KMS-11 (cell line): ENCODE data around the gene DDX51.

Experiments used
- H2AFZ ChIP-seq: fragments of 200-600 bp; sonication (generic); 2 replicates; pipeline ENCODE4 v1.6.1; 2016; ENCODE audit warnings: antibody characterized with exemption, mixed run types, low read depth
- H3K27ac ChIP-seq: fragments of 200-600 bp; sonication (generic); 2 replicates; pipeline ENCODE4 v1.6.1; 2016; ENCODE audit warnings: mild to moderate bottlenecking, mixed run types
- H3K27me3 ChIP-seq: fragments of 200-600 bp; sonication (generic); 2 replicates; pipeline ENCODE4 v1.6.1; 2017; ENCODE audit warnings: mild to moderate bottlenecking, low read depth, mixed run types, moderate library complexity; ENCODE audit not compliant: insufficient read depth
- H3K36me3 ChIP-seq: fragments of 200-600 bp; sonication (generic); 2 replicates; pipeline ENCODE4 v1.6.1; 2017; ENCODE audit warnings: mild to moderate bottlenecking, mixed run types; ENCODE audit not compliant: insufficient read depth
- H3K4me1 ChIP-seq: fragments of 200-600 bp; sonication (generic); 2 replicates; pipeline ENCODE4 v1.6.1; 2016; ENCODE audit warnings: mild to moderate bottlenecking, low read depth, mixed run types; ENCODE audit not compliant: poor library complexity, severe bottlenecking
- H3K4me2 ChIP-seq: fragments of 200-600 bp; sonication (generic); 2 replicates; pipeline ENCODE4 v1.7.0; 2016; ENCODE audit warnings: mild to moderate bottlenecking, mixed run types
- H3K4me3 ChIP-seq: fragments of 200-600 bp; sonication (generic); IDR thresholded peaks from 2 replicates; pipeline ENCODE4 v1.6.1; 2017; ENCODE audit warnings: low read depth, low read length, mixed read lengths; ENCODE audit not compliant: insufficient read depth
- H3K79me2 ChIP-seq: fragments of 200-600 bp; sonication (generic); 2 replicates; pipeline ENCODE4 v1.6.1; 2016; ENCODE audit warnings: low read depth, mixed run types; ENCODE audit not compliant: insufficient read depth
- H3K9ac ChIP-seq: fragments of 200-600 bp; sonication (generic); 2 replicates; pipeline ENCODE4 v1.6.1; 2016; ENCODE audit warnings: mild to moderate bottlenecking, mixed run types
- H4K20me1 ChIP-seq: fragments of 200-600 bp; sonication (generic); 2 replicates; pipeline ENCODE4 v1.6.1; 2016; ENCODE audit warnings: mild to moderate bottlenecking, mixed run types; ENCODE audit not compliant: insufficient read depth
- CTCF ChIP-seq: fragments of 200-600 bp; sonication (generic); conservative IDR thresholded peaks from 2 replicates; pipeline ENCODE4 v1.6.1; 2017; ENCODE audit warnings: low read depth, mild to moderate bottlenecking, antibody characterized with exemption, low read length, moderate library complexity, mixed read lengths

The DDX51 gene

DNA sequence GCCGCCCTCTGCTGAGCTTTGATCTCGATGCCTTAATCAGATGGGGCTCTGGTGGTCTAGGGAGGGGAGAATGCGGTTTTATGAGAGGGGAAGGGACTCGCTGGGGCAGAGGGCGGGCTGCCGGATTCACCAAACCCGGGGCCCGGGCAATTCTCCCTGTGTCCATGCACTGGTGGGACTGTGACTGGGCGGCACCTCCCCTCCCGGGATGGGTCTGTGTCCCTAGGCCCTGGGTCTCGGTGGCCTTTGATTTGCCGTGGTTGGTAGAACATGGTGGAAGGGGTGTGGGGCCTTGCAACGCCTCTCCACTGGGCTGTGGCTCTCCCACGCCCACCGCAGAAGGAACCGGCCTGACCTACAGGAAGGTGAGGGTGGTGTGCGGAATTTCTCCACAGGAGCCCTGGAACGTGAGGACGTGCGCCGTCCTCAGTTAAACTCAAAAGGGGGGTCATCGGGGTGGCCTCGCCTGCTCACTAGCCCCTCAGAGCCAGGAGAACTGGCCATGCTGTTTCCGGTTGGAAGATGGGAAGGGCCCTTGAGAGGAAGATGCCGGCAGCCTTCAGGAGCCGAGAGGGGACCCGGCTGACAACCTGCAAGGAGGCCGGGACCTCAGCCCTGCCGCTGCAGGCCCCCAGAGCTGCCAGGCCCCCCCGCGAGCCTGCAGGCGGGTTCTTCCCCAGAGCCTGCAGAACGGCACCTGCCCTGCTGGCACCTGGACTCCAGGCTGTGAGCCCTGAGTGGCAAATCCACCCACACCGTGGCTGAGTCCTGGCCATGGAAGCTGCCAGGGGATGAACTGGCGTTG lies 43.7 kb upstream of the DDX51 start:
- no peak for TF ChIP-seq CTCF
- H3K27ac ChIP-seq: no peak overlapping the region
- H3K79me2 ChIP-seq: no peaks in the 10 kb centered on the region
- H3K4me1 ChIP-seq: no peaks in the 10 kb centered on the region
- H3K4me3 ChIP-seq: no peak overlapping the region
- H4K20me1 ChIP-seq: no peaks in the 10 kb centered on the region
- no peaks in the 10 kb centered on the region for H3K36me3 ChIP-seq
- H3K9ac ChIP-seq: no peak overlapping the region
- H2AFZ ChIP-seq: no peak overlapping the region
- H3K4me2 ChIP-seq: no peak overlapping the region
- peaks cover 10% of the 10 kb centered on the region; the same call in 1 of the 2 replicates for H3K27me3 ChIP-seq

GRCh38 chr12:132186857-132187620 lies 42.9 kb upstream of the DDX51 start:
- Histone ChIP-seq H3K27me3 (peaks cover 10% of the 10 kb centered on the region; the same call in 1 of the 2 replicates), H3K4me2 (no peak overlapping the region), H4K20me1 (no peaks in the 10 kb centered on the region), H3K27ac (no peak overlapping the region), H3K79me2 (no peaks in the 10 kb centered on the region), H3K4me3 (no peak overlapping the region), H3K9ac (no peak overlapping the region), H2AFZ (no peak overlapping the region), H3K36me3 (no peaks in the 10 kb centered on the region), H3K4me1 (no peaks in the 10 kb centered on the region)
- TF ChIP-seq CTCF: no peak

DNA sequence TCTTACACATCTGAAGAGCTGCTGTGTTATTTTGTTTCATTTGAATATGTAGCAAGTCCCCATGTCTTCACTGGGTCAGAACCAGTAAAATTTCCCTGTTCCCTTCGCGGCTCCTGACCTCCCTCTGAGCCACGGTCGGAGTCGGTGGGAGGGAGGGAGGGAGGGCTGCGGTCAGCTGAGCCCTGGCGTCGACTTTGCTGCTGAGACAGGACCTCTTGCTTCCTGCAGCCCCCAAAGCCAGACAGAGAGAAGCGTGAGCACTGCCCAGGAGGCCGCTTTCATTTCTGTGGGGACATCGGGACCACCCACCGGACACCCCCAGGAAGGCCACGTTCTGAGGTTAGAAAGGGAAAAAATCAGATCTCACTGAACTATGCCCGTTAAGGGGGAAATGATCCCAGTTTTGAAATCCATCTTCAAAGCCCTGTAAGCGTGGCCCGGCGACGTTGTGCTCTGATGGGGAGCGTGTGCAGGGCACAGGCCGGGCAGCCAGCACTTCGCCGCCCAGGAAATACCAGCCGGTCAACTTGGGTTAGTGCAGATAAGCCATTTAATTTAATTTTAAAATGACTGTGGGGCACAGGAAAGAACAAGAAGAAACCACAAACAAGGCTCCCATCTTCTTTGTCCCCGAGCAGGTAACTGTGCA lies 42.2 kb upstream of the DDX51 start:
- H3K4me1 ChIP-seq: no peaks in the 10 kb centered on the region
- no peak overlapping the region for H3K27ac ChIP-seq
- H2AFZ ChIP-seq: no peak overlapping the region
- no peak overlapping the region for H3K9ac ChIP-seq
- no peaks in the 10 kb centered on the region for H4K20me1 ChIP-seq
- peaks cover 10% of the 10 kb centered on the region; the same call in 1 of the 2 replicates for H3K27me3 ChIP-seq
- no peak overlapping the region for H3K4me3 ChIP-seq
- no peaks in the 10 kb centered on the region for H3K36me3 ChIP-seq
- H3K4me2 ChIP-seq: no peak overlapping the region
- no peaks in the 10 kb centered on the region for H3K79me2 ChIP-seq
- no peak for TF ChIP-seq CTCF

DNA sequence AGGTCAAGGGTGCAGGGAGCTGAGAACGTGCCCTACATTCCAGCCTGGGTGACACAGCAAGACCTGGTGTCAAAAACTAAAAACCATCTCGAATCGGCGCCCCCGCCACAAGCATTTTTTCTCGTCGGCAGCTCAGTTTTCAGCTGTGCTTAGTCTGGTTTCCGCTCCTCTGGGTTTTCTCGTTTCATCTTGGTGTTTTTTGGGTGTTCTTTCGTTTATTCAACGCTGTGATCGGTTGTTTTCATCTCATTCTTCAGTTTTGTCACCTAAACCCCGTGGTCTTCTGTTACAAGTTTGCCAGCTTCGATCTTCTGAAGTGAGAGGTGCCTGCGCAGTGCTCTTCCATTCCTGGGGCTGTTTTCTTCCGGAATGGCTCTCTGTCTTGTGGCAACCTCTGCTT lies 41.6 kb upstream of the DDX51 start:
- Histone ChIP-seq H3K4me3 (no peak overlapping the region), H3K4me1 (no peaks in the 10 kb centered on the region), H3K4me2 (no peak overlapping the region), H4K20me1 (no peaks in the 10 kb centered on the region), H3K9ac (no peak overlapping the region), H3K27ac (no peak overlapping the region), H3K36me3 (no peaks in the 10 kb centered on the region), H3K79me2 (no peaks in the 10 kb centered on the region), H2AFZ (no peak overlapping the region), H3K27me3 (peaks cover 10% of the 10 kb centered on the region; the same call in 1 of the 2 replicates)
- no peak for TF ChIP-seq CTCF
